ENCODE data around the gene CLDND2.

CLDND2 gene

DNA sequence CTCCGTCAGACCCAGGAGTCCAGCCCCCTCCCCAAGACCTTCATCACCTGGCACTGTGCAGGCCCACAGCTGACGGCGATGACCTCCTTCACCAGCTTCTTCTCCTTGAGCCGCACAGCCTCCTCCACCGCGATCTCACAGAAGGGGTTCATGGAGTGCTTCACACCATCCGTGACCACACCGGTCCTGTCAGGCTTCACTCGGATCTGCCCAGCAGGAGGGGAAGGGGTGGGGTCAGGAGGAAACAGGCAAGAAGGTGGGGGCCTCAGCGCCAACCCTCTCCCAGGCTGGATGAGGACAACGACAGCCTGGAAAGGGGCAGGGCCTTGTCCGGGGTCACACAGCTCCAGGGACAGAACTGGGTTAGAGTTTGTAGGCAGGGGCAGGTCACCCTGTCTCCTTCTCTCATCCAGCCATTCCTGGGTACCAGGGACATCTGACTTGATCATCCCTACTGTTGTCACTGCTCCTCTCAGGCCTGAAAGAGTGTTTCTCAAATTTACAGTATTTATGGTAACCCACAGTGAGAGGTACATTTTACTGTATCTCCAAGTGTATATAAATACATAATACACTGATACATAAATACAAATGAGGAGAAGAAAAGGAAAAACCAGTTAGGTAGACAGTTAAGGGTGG lies 14.6 kb downstream of the CLDND2 start:
- no peak for DNase-seq

DNA sequence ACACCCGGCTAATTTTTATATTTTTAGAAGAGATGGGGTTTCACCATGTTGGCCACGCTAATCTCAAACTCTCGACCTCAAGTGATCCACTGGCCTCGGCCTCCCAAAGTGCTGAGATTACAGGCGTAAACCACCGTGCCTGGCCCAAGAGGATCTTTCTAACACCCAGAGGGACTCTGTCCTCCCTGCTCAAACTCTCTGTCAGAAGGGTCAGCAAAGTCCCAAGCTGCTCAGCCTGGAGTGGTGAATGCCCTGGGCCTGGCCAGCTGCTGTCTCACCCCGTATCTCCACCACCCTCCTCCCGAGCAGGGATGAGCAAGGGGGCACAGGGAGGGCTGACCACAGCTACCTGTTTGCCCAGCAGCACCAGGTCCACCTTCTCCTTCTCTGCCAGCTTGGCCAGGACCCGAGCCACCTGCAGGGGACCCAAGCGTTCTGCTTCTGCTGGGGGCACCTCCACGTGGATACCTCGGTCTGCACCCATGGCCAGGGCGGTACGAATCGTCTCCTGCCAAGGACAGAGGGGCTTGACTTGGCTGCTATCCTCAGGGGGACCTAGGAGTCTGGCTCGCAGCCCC lies 15.9 kb downstream of the CLDND2 start:
- no peak for DNase-seq

DNA sequence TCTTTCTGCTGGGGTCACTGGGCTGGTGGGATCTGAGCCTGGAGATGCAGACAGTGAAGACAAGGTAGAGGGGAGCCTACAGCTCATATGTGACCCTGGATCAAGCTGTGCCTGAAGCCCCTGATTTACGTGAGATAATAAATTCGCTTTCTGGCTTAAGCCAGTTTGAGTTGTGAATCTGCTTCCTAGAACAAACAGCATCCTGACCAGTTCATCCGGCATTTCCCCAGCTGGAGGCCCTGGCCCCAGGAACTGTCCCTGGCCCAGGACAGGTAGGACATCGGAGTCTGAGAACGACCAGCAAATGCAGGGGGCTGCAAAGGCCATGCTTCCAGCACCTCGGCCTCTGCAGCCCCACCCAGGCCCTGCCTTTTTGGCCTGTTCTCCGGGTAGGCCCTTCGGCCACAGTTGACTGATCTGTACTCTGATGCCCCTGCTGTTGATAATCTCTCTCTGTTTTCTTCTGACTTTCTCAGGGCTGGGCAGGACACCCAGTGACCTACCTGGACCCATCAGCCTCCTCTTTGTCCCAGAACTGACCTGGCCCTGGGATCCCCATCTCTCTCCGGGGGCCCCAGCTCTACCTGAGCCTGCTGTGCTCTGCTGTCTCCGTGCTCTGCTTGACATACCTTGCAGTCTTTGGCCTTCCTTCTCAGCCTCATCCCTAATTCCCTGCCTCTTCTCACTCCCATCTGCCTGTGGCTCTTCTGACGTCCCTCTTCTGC lies 17.4 kb downstream of the CLDND2 start:
- DNase-seq: no peak

DNA sequence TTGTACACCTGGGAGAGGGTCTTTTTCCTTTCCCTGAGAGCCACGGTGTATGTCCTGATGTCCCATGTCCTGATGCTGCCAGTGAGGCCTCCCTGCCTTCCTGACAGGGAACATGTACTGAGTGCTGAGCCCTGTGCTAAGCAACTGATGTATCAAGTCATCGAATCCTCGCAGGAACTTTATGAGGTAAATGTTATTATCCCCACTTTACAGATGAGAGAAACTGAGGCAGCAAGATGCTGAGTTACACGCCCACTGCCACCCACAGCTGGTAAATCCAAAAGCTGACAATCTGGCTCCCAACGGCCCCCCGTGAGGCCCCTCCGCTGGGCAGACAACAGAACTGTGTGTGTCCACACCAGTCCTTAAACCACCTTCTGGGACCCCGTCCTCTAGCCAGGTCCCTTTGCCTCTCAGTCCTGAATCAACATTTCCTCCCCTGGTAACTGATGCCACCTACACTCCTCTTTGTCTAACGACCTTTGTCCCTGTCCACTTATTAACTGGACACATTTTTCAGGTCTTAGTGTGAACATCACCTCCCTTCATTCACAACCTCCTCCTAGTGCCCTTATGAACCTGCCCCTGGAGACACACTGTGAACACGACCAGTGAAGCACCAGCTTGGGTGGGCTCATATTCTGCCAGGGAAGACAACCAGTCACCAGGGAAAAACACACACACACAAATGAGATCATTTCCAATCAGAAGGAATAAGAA lies 21.4 kb downstream of the CLDND2 start:
- DNase-seq: no peak

DNA sequence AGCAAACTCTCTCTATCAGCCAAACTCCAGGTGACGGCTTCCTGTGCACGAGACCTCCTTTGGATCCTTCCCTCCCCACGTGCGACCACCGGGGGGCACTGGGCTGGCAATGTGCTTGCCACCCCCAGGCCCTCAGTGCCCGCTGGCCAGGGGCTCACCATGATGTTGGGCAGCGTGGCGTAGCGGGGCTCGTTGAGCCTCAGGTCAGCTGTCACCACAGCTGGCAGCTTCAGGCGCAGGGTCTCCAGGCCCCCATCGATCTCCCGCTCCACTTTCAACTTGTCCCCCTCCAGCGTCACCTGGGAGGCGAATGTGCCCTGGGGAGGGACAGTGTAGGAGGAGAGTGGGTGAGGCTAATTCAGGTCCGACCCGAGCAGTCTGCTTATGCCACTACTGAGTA lies 22.1 kb downstream of the CLDND2 start:
- no peak for DNase-seq

DNA sequence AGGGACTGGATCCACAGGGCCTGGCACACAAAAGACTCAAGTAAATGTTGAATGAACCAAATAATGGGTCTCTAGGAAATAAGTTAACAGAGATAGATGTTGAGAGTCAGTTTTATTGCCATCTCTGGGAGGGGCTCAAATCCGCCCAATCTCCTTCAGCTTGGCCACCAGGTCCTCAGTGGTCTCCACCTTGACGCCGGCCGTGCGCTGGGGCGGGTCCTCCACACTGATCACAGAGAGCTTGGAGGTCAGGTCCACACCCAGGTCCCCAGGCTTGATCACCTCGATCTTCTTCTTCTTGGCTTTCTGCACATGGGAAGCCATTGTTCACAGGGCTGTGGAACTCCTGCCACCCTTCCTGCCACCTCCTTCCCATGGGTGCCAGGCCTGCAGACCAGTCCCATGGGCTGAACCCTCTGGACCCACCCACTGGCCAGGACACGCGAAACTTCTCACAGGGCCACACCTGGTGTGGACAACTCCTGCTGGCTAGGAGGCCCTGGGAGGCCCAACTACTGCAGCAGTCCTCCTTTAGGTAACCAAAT lies 23.7 kb downstream of the CLDND2 start:
- DNase-seq: no peak

DNA sequence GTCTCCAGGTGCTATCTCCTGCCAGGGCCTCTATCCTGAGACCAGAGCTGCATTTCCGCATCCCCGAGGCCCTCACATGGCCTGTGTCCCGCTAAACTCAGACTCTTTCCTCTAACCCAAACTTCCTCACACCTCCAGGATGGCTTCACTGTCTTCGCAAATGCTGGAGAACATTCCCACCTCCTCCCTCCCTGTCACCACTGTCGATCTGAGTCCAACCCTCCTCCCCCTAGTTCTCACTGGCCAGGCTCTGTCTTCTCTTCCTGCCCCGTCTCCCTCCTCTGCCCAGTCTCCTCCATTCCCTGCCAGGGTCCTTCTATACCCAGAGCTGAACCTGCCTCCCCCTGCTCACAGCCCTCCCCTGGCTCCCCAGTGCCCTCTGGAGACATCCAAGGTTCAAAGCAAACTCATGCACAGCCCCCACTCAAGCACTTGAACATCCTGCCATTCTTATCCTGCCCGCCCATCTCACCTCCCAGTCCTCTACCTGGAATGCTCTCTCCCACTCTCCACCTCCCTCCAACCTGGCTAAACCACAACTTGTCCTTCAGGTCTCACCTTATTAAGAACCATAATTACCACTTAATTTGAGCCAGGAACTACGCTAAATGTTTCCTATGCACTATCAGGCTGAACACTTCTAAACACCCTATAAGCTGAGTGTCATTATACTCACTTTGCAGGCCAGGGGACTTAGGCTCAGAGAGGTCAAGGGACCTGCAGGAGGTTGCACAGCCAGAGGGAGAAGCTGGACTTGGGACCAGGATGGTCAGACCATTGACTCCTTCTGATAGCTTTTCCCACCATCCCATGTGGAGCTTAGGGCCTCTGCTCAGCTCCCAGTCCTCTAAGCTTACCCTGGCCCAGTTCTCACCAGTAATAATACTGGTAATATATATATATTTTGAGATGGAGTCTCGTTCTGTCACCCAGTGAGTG lies 25.9 kb downstream of the CLDND2 start:
- no peak for DNase-seq

DNA sequence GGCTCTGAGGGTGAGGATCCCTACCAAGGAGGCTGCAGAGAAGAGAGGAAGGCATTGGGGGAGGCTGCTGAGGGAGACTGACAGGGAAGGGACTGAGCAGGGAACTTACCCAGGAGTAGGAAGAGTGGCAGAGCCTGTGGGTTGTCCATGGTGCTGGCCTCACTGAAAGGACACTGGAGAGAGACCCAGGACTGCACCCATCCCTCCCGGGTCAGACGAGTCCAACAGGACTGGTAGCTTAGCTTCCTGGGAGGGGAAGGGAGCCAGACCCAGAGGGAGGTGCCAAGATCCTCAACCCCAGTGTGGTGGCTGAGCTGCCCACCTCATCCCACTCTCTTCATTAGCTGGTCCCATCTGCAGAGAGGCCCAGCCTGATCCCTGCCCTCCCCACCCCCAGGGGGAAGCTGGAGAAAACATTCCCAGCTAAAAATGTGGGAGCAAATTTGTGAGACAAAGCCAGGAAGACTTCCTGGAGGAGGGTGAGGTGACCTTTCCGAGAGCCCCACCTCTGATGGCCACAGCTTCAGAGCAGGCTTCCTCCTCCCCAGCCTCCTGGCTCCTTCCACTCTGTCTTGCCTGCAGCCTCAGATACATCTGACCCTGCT lies 26.7 kb downstream of the CLDND2 start, which contains the start of gene VSIG10L:
VSIG10L (minus strand) TSS at position 164 of the 605 bp plus-strand sequence; CDS start at position 149, 15 bp downstream.
- no peak for DNase-seq

DNA sequence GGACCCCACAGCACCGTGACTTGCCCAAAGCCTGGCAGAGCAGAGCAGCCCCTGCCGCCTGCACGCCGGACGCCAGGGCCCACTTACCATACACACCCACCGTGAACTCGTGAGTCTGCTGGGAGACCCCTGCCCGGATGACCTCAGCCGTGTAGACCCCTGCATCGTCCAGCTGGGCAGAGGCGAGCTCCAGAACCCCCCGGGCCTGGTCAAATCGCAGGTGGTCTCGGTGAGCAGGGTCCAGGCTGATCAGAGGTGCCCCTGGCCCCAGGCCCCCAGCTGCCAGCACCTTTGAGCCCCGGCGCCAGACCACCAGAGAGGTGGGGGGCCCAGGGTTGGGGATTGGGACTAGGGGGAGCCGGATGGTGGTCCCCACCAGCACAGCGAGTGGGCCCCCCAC lies 27.7 kb downstream of the CLDND2 start:
- no peak for DNase-seq

DNA sequence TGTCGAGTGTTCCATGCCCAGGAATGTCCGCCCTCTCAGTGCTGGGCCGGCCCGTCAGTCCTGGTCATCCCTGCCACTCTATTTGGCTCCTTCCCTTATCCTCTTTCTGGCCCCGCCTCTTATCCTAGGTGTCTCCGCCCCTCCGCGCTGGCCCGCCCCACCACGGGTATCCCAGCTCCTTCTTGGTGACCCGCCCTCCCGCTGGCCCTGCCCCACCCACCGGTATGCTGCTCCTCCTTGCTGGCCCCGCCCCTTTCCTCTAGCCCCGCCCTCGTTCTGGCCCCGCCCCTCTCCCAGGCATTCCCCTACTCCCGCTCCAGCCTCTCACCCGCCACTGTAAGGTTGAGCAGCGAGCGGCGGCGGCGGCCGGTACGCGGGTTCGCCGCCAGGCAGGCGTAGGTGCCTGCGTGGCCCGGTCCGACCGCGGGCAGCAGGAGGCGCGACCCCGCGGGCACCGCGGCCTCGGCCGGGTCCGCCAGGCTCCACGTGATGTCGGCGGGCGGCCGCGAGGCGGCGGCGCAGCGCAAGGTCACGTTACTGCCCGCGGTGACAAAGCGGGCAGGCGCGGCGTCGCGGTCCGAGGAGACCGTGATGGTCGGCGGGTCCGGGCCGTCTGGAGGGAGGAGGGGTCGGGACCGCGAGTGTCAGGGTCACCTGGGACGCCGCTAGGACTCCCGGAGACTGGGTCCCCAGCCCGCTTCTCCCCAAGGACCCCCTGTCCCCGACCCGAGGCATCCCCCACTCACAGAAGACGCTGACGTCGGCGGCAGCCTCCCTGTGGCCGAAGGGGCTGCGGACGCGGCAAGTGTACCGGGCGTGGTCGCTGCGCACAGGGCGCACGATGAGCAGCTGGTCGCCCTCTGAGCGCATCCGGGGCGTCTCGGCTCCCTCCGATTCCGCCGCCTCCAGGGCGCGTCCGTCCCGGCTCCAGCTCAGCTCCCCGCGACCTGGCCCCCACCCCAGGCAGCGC lies 28.8 kb downstream of the CLDND2 start:
- DNase-seq: peak; percentile 96

DNA sequence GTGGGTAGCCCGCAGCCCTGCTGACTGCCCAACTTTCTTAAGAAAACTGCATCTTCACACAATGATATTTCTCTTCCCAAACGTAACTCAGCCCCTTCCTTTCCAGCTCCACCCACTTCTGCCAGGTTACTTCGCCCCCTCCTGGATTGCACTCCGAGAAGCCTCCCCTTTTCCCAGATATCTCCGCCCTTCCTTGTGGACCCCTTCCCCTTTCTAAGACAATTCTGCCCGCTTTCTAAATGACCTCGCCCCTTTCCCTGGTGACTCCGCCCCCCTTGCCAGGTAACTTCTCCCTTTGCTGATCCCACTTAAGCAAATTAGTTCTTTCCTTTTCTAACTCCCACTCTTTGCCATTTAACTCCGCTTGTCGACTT lies 29.5 kb downstream of the CLDND2 start:
- DNase-seq: no peak

DNA sequence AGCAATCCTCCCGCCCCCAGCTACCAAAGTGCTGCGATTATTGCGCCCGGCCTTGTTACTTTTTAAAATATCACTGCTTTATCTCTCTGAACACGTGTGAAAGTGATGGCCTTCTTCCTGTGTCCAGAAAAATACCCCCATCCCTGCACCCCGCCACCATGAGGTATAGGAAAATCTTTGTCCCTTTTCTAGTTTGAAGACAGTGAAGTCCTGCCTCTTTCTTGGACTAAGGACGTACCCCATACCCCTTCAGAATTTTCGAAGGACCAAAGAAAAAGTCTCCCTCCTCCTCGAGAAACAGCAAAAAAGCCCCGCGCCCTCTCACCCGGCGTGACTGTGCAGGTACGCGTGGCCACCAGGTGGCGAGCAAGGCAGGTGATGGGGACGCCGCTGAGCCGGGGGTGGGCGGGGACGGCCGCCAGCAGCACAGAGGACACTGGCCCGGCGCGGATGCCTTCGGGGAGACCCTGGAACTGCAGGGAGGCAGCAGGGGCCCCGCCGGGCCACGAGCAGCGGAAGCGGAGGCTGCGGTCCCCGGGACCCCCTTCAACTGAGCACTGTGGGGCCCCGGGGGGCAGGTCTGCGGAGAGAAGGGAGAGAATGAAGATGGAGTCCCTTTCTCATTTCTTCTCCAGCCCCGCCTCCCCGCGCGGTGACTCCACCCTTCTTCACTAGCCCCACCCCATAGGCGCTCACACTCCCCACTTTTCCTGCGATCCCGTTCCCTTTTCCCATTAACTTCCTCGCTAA lies 30.1 kb downstream of the CLDND2 start:
- peak; percentile 70 for DNase-seq

DNA sequence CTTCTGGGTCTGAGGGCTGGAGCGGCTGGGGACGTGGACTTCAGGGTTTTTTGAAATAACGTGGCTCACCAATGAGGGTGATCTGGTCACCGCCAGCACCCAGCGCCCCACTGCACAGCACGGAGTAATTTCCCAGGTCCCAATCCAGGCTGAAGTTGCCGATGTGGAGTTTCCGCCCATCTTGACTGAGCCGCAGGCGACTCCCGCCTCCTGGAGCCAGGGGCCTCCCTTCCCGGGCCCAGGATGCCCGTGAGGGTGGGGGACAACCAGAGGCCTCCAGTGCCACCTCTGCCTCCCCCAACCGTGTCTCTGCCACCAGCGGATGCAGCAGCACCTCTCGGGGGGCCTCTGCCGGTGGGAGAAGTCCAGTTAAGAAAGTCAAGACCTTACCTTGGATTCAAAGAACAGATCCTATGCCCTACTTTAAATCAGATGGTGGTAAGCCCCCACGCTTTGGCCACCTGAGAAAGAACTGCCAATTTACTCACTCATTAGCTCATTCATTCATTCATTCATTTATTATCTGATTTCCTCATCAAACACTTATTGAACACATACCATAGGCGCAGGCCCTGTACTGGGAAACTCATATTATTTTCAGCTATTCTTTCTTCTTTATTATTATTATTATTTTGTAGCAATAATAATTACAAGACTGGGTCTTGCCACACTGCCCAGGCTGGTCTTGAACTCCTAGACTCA lies 30.8 kb downstream of the CLDND2 start:
- no peak for DNase-seq

DNA sequence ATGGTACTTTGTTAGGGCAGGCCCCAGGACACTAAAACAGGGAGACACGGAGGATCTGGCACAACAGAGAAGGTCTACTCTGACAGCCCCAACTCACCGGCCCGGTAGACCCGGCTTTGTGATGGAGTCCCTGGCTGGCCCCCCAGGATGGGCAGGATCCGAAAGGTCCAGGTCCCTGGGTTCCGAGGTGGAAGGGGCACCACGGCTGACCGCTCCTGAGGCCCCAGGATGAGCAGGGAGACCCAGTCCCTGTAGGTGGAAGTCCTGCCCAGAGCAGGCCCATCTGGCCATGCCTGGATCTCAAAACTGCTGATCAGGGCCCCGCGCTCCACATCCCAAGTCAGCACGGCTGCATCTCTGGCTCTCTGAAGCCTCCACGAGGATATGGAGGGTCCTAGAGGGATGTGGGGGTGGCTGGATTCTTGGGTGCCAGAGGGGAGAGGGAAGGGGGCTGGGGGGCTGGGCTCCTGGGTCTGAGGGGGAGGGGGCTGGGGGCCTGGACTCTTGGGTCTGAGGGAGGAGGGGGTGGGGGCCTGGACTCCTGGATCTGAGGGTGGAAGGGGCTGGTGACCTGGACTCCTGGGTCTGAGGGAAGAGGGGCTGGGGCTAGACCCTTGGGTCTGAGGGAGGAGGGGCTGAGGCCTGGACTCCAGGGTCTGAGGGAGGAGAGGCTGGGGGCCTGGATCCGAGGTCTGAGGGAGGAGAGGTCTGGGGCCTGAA lies 31.5 kb downstream of the CLDND2 start:
- no peak for DNase-seq

DNA sequence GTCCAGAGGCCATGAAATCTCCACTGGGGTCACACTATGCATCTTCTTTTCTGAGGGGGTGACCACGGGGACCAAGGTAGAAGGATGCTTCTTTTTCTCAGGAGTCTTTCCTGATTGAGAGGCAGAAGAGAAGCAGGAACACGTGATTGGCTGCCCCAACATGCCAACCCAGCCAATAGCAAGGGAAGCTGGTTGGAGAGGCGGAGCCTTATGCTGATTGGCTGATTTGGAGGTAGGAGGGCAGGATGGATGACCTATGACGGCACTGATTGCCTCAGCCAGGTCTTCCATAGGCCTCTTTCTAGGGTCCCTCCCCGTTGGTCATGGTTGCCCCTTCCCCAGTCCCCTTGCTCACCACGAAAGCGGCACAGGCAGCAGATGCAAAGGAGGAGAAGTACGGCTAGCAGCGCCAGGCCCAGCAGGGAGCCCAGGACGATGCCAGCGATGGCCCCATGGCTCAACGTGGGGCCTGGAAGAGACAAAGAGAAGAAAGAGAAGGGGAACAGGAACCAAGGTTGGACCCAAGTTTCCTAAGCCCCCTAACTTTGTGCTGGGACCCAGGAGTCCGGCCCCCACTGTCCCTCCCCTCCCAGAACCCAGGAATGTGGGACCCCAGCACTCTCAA lies 34.9 kb downstream of the CLDND2 start:
- no peak for DNase-seq

DNA sequence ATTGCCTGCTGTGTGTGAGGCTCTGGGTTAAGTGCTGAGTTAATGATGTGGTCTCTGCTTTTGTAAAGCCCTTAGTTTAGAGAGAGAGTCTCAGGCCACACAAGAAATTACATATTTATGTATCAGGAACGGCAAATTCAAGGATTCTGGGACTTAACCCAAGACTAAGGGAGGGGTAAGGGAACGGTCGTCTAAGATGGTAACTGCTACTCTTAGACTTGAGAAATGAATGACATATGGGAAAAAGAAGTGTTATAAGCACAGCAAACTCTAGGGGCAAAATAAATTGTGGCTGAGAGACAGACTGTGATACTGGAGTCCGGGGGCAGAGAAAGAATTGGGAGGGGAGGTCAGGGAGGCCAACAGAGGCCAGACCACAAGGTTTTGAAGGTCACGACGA lies 37.1 kb downstream of the CLDND2 start:
- DNase-seq: no peak

DNA sequence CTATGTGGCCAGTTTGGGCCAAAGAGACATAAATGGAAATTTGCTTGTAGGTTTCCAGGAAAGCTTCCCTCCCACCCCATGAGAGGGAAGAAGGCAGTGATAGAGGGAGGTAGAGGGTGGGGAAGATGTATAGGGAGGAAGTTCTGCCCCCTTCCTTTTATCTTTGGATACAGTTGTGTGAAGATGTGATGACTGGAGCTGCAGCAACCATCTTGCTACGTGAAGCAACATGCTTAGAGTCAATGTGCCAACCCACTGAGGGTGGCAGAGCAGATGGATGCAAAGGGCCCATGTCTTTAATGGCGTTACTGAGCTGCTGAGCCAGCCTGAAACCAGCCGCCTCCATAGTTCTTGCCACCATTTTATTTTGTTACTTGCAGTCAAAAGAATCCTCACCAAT lies 37.6 kb downstream of the CLDND2 start:
- DNase-seq: no peak

DNA sequence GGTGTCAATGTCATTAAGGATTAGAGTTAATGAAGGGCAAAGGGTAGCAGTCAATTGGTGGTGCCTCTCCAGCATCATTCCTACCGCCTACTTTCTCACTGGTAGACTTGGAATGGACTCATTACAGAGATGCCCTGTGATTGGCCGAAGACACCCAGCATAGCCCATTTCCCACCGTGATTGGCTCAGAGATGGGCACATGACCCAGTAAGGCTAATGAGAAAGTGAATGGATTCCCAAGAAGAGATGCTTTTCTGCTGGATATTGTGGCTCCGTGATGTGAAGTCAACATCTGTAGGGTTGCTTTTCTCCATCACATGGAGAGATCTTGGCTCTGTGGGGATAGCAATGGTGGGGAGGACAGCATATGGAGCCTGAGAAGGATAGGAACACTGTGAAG lies 38.4 kb downstream of the CLDND2 start:
- DNase-seq: no peak
